Activated CD4-positive, alpha-beta T cell treated with anti-CD3 and anti-CD28 coated beads, Interleukin-2, amount 10 ng/mL, durations not matched to agents 24 days and 14 days (primary cell): Measurements from ENCODE around the gene SMARCAD1. TPM values are rescaled to one million over a fixed set of nuclear protein-coding genes. Genes with fewer than 3 reads are reported as not detected.
"Not testable (repeated sequence)": the region's sequence is repeated elsewhere in the genome, so short reads cannot be mapped to it uniquely, and the experiment has no call there.

Experiments used
- DNase-seq: peaks from one replicate; pipeline ENCODE4 v3.0.0; 2022
- H3K27ac Mint-ChIP-seq: one replicate; pipeline ENCODE4 v1.8.0; 2022; ENCODE audit warnings: mild to moderate bottlenecking, mixed read lengths
- H3K27me3 Mint-ChIP-seq: one replicate; pipeline ENCODE4 v1.8.0; 2022; ENCODE audit warnings: mixed read lengths
- H3K36me3 Mint-ChIP-seq: one replicate; pipeline ENCODE4 v1.8.0; 2022; ENCODE audit warnings: low read depth, mild to moderate bottlenecking, mixed read lengths
- H3K4me1 Mint-ChIP-seq: one replicate; pipeline ENCODE4 v1.8.0; 2021; ENCODE audit warnings: mixed read lengths
- H3K4me3 Mint-ChIP-seq: one replicate; pipeline ENCODE4 v1.8.0; 2022; ENCODE audit warnings: mild to moderate bottlenecking, moderate library complexity, mixed read lengths
- H3K9me3 Mint-ChIP-seq: one replicate; pipeline ENCODE4 v1.8.0; 2021; ENCODE audit warnings: mixed read lengths
- intact Hi-C: fragments of 100-400 bp; cut with micrococcal nuclease; formaldehyde crosslinking; loops from one replicate; pipeline ENCODE4 v1.15.1; 2023
- total RNA-seq: library from RNA; stranded (reverse); gene quantifications from 2 replicates; pipeline ENCODE4 v1.2.3, GENCODE V29; 2022

The SMARCAD1 gene
- total RNA-seq, 1 donor from 2014 or later: 45.6 TPM

GRCh38 chr4:94290245-94290644 is 82.6 kb downstream of the SMARCAD1 start:
- H3K27ac Mint-ChIP-seq: peak overlapping the region; percentile 17
- DNase-seq: no peak
- H3K9me3 Mint-ChIP-seq: no peaks in the 10 kb centered on the region
- no peaks in the 10 kb centered on the region for H3K27me3 Mint-ChIP-seq
- peaks cover 3% of the 10 kb centered on the region for H3K4me1 Mint-ChIP-seq
- H3K36me3 Mint-ChIP-seq: peaks cover 37% of the 10 kb centered on the region
- no peak overlapping the region for H3K4me3 Mint-ChIP-seq
- intact Hi-C loops: no loop called here

GRCh38 chr4:94293981-94294380 is 86.3 kb downstream of the SMARCAD1 start:
- H3K27ac Mint-ChIP-seq, intact Hi-C loops, H3K4me3 Mint-ChIP-seq, H3K27me3 Mint-ChIP-seq, H3K9me3 Mint-ChIP-seq, DNase-seq, H3K4me1 Mint-ChIP-seq: not testable (repeated sequence)
- peaks cover 17% of the 10 kb centered on the region for H3K36me3 Mint-ChIP-seq

- H3K36me3 Mint-ChIP-seq: peaks cover 12% of the 10 kb centered on the region
- intact Hi-C loops, H3K27me3 Mint-ChIP-seq, H3K4me1 Mint-ChIP-seq, H3K9me3 Mint-ChIP-seq, H3K4me3 Mint-ChIP-seq, DNase-seq: not testable (repeated sequence)
- peak overlapping the region; percentile 9 for H3K27ac Mint-ChIP-seq
These were observed 87.8 kb downstream of the SMARCAD1 start for GRCh38 chr4:94295473-94295872.

GRCh38 chr4:94298725-94299252 is 91.1 kb downstream of the SMARCAD1 start:
- no peaks in the 10 kb centered on the region for H3K4me1 Mint-ChIP-seq

GRCh38 chr4:94302191-94302590 is 94.5 kb downstream of the SMARCAD1 start:
- Mint-ChIP-seq H3K27me3 (no peaks in the 10 kb centered on the region), H3K4me3 (no peak overlapping the region), H3K36me3 (no peaks in the 10 kb centered on the region), H3K9me3 (no peaks in the 10 kb centered on the region), H3K27ac (no peak overlapping the region), H3K4me1 (no peaks in the 10 kb centered on the region)
- intact Hi-C loops: no loop called here
- DNase-seq: no peak

More at GRCh38 chr4:94298725-94299252, 91.1 kb downstream of the SMARCAD1 start:
- Mint-ChIP-seq H3K9me3 (no peaks in the 10 kb centered on the region), H3K36me3 (no peaks in the 10 kb centered on the region), H3K27me3 (no peaks in the 10 kb centered on the region), H3K4me3 (no peak overlapping the region), H3K27ac (no peak overlapping the region)
- DNase-seq: no peak
- intact Hi-C loops: no loop called here

- Mint-ChIP-seq H3K27me3 (no peaks in the 10 kb centered on the region), H3K27ac (no peak overlapping the region), H3K36me3 (no peaks in the 10 kb centered on the region), H3K4me1 (no peaks in the 10 kb centered on the region), H3K9me3 (no peaks in the 10 kb centered on the region), H3K4me3 (no peak overlapping the region)
- intact Hi-C loops: loop anchor here (1.0 to 2.0 kb wide), 2 partner anchors 87 to 292 kb away; no protein-coding TSS in a partner anchor
- DNase-seq: peak; percentile 63
These were observed 96.8 kb downstream of the SMARCAD1 start for GRCh38 chr4:94304365-94304971.

- Mint-ChIP-seq H3K27me3 (no peaks in the 10 kb centered on the region), H3K4me1 (no peaks in the 10 kb centered on the region), H3K4me3 (no peak overlapping the region), H3K27ac (no peak overlapping the region), H3K9me3 (no peaks in the 10 kb centered on the region), H3K36me3 (no peaks in the 10 kb centered on the region)
- intact Hi-C loops: loop anchor here (2.0 kb wide), 1 partner anchor 291 kb away; no protein-coding TSS in a partner anchor
- no peak for DNase-seq
These were observed 98.0 kb downstream of the SMARCAD1 start for GRCh38 chr4:94305466-94306225.

- intact Hi-C loops: no loop called here
These were observed 99.0 kb downstream of the SMARCAD1 start for GRCh38 chr4:94306713-94307112.

GRCh38 chr4:94307231-94307871 is 99.7 kb downstream of the SMARCAD1 start:
- no peaks in the 10 kb centered on the region for H3K27me3 Mint-ChIP-seq
- no peaks in the 10 kb centered on the region for H3K36me3 Mint-ChIP-seq
- H3K27ac Mint-ChIP-seq: no peak overlapping the region
- no peak overlapping the region for H3K4me3 Mint-ChIP-seq
- H3K4me1 Mint-ChIP-seq: no peaks in the 10 kb centered on the region
- peaks cover 2% of the 10 kb centered on the region for H3K9me3 Mint-ChIP-seq
- DNase-seq: no peak
- intact Hi-C loops: no loop called here

More at GRCh38 chr4:94306713-94307112, 99.0 kb downstream of the SMARCAD1 start:
- Mint-ChIP-seq H3K9me3 (no peaks in the 10 kb centered on the region), H3K4me3 (no peak overlapping the region), H3K36me3 (no peaks in the 10 kb centered on the region), H3K27ac (no peak overlapping the region), H3K27me3 (no peaks in the 10 kb centered on the region), H3K4me1 (no peaks in the 10 kb centered on the region)
- no peak for DNase-seq

GRCh38 chr4:94319927-94320326 is 112.3 kb downstream of the SMARCAD1 start:
- DNase-seq, H3K36me3 Mint-ChIP-seq, H3K27ac Mint-ChIP-seq, H3K4me3 Mint-ChIP-seq, H3K27me3 Mint-ChIP-seq, H3K4me1 Mint-ChIP-seq, intact Hi-C loops: not testable (repeated sequence)
- peaks cover 22% of the 10 kb centered on the region for H3K9me3 Mint-ChIP-seq

GRCh38 chr4:94325835-94326234 is 118.2 kb downstream of the SMARCAD1 start:
- intact Hi-C loops: no loop called here
- peaks cover 21% of the 10 kb centered on the region for H3K9me3 Mint-ChIP-seq
- no peak overlapping the region for H3K4me3 Mint-ChIP-seq
- peaks cover 10% of the 10 kb centered on the region for H3K27me3 Mint-ChIP-seq
- no peaks in the 10 kb centered on the region for H3K36me3 Mint-ChIP-seq
- no peak for DNase-seq
- no peaks in the 10 kb centered on the region for H3K4me1 Mint-ChIP-seq
- H3K27ac Mint-ChIP-seq: no peak overlapping the region

GRCh38 chr4:94329933-94330332 is 122.3 kb downstream of the SMARCAD1 start:
- H3K4me3 Mint-ChIP-seq: no peak overlapping the region
- peaks cover 7% of the 10 kb centered on the region for H3K9me3 Mint-ChIP-seq
- H3K27ac Mint-ChIP-seq: no peak overlapping the region
- peaks cover 5% of the 10 kb centered on the region for H3K27me3 Mint-ChIP-seq
- DNase-seq: no peak
- H3K4me1 Mint-ChIP-seq: no peaks in the 10 kb centered on the region
- no peaks in the 10 kb centered on the region for H3K36me3 Mint-ChIP-seq
- intact Hi-C loops: no loop called here

- Mint-ChIP-seq H3K4me3 (no peak overlapping the region), H3K36me3 (no peaks in the 10 kb centered on the region), H3K9me3 (peaks cover 2% of the 10 kb centered on the region), H3K4me1 (no peaks in the 10 kb centered on the region), H3K27ac (no peak overlapping the region), H3K27me3 (peaks cover 5% of the 10 kb centered on the region)
- intact Hi-C loops: no loop called here
- no peak for DNase-seq
These were observed 125.4 kb downstream of the SMARCAD1 start for GRCh38 chr4:94332983-94333590.
